Head of caudate nucleus (tissue), 42 donors: ENCODE data around the gene IFI27L1.

Experiments
- DNase-seq, 42 donors: peaks; one replicate each; pipeline versions ENCODE4 v3.0.0 to v3.0.0-alpha.2; 2020 to 2021; ENCODE audit warnings: mixed read lengths in 7 of 42
- intact Hi-C: fragments of 100-400 bp; cut with DNase I; formaldehyde crosslinking; loops from one replicate; pipeline ENCODE4 v1.15.0; 2022

Gene IFI27L1

DNA sequence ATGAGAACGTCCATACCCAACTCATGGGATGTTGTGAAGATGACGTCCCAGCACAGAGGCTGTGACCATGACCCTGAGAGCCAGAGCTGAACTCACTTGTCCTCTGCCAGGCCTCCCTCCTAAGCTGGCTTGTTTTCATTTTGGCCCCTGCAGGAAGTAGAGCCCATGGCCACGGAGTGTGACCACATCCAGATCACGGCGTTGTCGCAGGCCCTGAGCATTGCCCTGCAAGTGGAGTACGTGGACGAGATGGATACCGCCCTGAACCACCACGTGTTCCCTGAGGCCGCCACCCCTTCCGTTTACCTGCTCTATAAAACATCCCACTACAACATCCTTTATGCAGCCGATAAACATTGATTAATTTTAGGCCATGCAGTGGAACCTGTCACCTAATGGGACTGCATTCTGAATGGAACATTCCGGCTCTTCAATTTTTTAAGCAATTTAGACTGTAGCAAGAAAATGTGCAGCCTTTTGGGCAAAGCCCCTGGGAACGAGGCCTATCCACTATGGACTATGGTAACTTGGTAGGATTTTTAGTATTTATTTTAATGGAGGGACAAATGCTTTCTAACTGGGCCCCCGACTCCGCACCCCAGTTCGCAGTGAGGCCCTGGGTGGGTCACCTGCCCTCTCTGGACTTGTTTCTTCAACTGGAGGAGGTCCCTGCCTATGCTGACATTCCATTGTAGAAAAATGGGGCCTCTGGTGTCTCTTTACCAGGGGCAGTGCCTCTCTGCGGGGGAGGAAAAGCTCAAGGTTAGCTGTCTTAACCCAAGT lies 35.4 kb upstream of the IFI27L1 start:
- peak in 13 of 42 donors; percentile 7 to 42 (median 10) for DNase-seq
- intact Hi-C loops: no loop called here

DNA sequence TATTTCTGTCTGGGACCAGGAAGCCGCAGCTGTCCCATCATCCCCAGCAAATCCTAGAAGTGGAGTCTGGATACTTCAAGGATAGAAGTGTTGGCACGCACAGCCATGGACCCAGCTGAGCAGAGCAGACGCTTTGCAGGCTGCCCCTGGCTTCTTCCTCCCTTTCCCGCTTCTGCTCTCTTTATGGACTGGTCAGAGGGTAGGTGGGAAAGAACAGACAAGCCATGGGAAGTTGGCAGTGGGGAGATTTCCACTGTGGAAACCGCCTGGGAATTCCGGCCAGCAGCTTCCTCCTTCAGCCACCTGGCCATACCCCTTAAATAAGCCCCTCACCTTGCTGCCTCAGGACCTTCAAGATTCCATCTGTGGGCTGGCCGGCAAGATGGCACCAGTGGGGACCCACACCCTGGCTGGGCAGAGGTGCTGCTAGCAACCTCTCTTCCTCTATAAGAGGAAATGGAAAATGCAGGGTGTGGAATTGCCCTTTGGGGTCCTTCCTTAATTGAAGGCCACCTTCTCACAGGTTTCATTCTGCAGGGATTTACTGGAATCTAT lies 34.3 kb upstream of the IFI27L1 start:
- intact Hi-C loops: no loop called here
- DNase-seq: peak in 16 of 42 donors; percentile 2 to 34 (median 11)

DNA sequence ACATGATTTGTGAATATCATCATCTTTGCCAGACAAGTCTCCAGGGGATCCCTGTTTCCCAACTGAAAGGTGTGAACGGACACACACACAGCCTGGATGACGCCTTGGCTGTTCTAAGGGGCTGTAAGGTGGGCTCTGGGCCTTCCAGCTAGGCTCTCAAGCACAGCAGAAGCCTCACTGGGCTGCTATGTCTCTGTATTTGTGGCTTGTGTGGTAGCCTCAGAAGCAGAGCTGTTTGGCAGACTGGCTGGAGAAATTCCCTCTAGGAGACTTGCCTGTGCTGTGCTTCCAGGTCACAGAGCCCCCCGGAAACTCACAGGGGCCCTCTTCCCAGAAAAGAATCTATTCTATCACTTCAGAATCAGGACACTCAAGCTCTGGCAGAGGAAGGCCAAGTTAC lies 33.5 kb upstream of the IFI27L1 start:
- peak in 16 of 42 donors; percentile 2 to 35 (median 12) for DNase-seq
- intact Hi-C loops: no loop called here

DNA sequence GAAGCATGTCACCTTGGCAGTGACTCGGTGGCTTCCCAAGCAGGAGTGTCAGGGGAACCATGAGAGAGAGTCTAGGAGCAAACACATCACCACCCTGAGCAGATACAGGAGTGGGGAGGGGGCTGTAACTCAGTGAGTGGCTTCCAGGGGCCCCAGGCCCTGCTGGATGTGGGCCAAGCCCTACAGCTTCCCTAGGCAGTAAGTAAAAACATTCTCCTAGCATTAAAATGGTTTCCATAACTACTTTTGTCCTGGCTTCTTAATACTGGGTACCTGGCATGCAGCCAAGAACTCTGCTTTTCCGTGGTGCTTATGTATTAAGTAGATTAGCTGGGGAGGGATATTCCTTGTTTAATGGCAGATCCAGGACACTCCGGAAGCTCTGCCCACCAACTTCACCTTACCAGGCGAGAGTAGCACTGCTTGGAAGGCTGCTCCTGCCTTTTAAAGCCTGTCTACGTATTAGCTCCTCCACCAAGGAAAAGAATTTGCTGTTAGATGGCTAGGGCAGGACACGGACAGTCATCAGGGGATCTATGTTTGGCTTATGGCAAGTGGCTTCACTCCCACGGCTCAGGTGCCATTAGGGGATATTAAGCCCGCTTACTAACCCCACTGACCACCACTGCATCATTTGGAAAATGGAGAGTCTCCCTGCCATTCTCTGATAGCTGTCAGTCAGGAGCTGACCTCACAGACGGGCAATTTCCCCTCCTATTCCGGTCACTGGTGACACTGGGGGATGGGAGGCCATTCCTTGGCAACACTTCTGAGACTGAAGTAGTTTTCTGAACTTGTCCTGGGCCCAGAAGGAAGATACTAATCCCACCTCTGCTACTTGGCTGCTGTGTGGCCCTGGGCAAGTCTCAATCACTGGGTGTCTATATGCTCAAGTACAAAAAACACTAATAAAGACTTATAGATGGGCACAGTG lies 32.2 kb upstream of the IFI27L1 start:
- intact Hi-C loops: no loop called here
- peak in 15 of 42 donors; percentile 3 to 66 (median 25) for DNase-seq

DNA sequence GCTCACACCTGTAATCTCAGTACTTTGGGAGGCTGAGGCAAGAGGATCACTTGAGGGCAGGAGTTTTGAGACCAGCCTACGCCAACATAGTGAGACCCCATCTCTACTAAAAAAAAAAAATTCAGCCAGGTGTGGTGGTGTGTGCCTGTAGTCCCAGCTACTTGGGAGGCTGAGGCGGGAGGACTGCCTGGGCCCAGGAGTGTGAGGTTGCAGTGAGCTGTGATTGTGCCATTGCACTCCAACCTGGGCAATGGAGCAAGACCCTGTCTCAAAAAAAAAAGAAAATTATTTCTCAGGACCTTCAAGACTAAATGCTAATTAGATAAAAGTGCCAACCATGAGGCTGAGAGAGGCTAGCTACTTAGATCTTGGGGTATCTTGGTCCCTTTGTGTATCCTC lies 31.5 kb upstream of the IFI27L1 start:
- intact Hi-C loops: no loop called here
- peak in 5 of 42 donors; percentile 2 to 13 (median 3) for DNase-seq

DNA sequence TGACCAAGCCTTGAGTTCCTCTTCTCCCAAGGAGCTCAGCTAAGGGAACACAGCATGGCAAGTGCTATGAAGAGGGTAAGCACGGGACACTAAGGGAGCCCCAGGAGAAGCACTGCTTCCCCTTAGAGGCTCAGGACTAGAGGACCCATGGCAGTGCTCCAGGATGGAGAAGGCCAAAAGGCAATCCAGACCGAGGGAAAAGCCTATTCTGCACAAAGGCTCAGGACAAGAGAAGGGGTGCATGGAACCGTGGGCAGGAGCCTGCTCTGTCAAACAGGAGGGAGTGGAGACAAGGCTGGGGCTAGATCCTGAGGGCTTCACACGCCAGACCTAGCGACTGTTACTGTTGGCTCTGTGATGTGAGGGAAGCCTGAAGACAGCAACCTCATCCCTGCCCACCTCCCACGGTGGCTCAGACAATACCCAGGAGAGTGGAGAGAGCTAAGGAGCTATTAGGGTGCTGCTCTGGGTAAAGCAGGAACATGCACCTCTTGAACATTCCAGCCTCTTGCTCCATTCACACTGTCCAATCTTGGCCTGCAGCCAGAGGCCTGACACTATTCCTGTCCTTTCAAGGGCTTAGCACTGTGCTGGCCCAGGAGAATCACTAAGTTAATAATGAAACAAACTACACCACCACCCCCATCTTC lies 30.8 kb upstream of the IFI27L1 start:
- intact Hi-C loops: no loop called here
- peak in 15 of 42 donors; percentile 1 to 57 (median 14) for DNase-seq

DNA sequence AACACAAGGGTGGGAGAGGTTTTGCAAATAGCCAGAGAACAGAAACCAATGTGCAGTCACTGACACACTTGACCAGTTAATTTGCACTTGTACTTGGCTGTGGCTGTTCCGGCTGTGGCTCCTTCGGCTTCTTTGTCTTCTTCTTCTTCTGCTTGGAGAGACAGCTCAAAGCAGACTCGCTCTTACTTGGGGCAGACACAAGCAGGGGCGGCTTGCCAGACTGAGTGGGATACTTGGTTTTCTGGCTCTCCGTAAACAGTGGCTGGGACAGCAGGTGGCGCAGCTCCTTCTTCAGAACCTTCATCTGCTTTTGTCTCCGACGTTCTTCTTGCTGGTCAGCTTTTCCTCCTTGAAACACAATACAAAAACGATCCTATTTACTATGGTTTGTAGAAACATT lies 30.0 kb upstream of the IFI27L1 start:
- peak; percentile 50 to 90 (median 78) for DNase-seq

DNA sequence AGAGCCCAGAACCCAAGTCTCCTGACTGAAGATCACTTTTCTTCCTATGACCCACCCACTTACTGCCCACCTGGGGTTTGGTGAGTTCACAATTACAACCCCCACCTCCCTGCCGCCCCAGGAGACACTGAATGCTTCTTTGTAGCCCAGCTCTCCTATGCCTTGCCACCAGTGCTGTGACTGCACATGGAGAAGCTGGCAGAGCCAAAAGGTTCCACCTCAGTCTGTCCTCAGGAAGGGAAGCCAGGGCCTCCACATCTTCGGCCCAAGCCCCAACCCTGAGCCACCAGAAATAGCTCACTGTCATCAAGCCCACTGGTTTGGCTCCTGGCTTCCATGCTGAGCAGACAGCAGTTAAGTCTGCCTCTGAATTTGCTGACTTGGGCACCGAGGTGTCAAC lies 29.3 kb upstream of the IFI27L1 start:
- DNase-seq: peak in 12 of 42 donors; percentile 0 to 40 (median 10)
- intact Hi-C loops: no loop called here

More for the DNA sequence above, 30.0 kb upstream of the IFI27L1 start:
- intact Hi-C loops: no loop called here

DNA sequence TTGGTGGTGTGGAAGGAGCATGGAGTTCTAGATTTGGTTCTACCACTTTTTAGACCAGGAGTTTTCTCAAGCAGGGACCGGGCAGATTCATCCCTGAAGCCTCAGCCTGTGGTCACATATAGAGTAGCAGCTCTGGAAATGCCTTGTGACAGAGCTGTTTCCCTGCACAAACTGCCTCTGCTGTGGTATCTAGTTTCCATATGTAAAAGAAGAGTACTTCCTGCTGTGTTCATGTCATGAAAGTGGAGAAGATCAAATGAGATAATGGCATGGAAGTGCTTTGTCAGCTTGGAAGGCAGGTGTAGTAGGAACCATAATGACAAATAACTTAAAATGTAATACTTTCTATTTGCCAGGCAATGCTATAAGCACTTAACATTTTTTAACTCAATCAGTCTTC lies 28.9 kb upstream of the IFI27L1 start:
- peak in 5 of 42 donors; percentile 1 to 34 (median 10) for DNase-seq
- intact Hi-C loops: no loop called here

DNA sequence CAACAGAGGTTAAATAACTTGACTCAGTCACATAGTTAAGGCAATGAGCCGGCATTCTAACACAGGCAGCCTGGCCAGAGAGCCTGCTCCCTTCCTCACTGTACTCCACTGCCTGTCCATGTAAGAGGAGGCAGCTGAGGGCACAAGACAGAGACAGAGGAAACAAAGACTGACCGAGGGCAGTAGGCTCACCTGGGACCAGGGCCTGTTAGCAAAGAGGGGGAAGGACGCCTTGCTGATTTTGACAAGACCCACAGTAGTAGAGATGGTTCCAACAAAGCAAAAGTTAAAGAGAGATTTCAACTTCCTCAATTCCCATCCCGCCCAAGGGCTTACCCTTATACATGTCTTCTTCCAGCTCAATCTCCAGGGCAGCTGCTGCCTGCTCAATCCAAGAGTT lies 28.4 kb upstream of the IFI27L1 start:
- intact Hi-C loops: no loop called here
- peak in 7 of 42 donors; percentile 0 to 24 (median 7) for DNase-seq

DNA sequence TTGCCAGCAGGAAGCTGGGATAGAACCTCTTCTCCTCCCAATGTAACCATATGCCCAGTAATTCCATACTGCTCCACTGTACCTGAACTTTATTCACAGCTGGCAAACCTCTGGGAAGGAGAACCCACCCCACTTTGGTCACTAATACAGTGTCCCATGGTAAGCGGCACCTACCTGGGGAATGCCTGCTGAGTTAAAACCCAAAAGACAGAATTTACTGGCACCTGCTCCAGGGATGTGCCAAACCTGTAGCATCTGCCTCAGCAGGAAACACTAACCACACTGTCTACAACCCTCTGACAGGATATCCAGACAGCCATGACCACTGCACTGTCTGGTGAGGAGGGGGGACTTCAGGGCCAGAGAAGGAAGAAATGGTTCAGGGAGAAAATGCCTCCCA lies 26.7 kb upstream of the IFI27L1 start:
- intact Hi-C loops: no loop called here

DNA sequence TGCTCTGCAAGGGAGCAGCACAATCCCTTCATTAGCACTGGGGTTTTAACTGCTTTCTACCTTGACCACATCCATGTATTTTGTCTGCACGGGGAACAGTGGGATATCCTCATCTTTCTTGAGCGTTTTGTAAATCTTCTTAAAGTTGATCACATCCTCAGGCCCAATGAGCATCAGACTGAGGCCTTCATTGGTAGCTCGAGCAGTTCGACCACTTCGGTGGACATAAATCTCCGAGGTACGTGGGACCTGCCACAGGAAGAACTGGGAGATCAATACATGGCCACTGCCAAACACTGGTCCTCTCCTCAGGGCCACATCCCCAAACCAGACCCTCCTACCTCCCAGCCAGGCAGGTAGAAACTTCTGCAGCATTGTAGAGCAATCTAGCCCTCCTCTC lies 26.2 kb upstream of the IFI27L1 start:
- peak in 5 of 42 donors; percentile 6 to 33 (median 15) for DNase-seq
- intact Hi-C loops: no loop called here

More for the DNA sequence above, 26.7 kb upstream of the IFI27L1 start:
- DNase-seq: peak in 4 of 42 donors; percentile 0 to 29 (median 6)

DNA sequence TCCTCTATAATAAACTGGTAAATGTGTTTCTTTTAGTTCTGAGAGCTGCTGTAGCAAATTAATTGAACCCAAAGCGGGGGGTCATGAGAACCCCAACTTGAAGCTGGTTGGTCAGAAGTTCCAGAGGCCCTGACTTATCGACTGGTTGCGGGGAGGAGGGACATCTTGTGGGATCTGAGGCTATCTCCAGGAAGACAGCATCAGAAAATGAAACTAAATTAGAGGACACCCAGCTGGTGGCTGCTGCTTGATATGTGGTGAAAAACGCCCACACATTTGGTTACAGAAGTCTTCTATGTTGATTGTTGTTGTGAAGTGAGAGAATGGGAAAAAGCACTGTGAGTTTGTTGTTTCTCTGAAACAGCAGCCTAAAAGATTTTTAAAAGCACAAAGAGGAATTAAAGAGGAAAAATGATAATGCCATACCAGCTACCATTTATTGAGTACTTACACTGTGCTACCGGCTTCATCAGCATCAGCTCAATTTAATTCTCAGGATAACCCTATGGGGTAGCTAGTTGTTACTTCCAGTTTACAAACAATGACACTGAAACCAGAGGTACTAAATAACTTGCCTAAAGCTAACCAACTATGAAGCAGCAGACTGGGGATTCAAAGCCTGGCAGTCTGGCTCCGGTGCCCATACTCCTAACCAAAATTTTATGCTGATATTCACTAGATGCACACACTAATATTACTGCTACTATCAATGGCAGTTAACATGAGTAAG lies 24.4 kb upstream of the IFI27L1 start:
- peak in 8 of 42 donors; percentile 0 to 29 (median 10) for DNase-seq
- intact Hi-C loops: no loop called here

DNA sequence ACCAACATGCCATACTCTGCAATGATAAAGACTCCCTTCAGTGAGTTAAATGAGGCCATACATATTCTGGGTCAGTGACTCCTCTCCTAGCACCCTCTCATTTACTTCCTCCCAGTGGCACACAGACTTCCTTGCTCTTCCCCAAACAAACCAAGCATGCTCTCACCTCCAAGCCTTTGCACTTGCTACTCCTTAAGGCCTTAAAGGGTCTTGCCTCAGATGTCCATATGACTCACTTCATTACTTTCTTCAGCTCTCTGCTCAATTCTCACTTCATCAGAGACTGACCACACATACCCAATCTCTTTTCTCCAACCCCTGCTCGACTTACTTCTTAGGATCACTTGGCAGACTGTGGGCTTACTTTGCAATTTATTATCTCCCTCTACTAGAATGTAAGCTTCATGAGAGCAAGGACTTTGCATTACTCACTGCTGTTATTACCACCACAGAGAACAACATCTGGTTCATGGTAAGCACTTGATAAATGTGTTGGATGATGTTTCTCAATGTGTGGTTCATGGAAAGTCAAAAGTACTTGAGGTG lies 22.9 kb upstream of the IFI27L1 start:
- intact Hi-C loops: no loop called here
- DNase-seq: no peak

DNA sequence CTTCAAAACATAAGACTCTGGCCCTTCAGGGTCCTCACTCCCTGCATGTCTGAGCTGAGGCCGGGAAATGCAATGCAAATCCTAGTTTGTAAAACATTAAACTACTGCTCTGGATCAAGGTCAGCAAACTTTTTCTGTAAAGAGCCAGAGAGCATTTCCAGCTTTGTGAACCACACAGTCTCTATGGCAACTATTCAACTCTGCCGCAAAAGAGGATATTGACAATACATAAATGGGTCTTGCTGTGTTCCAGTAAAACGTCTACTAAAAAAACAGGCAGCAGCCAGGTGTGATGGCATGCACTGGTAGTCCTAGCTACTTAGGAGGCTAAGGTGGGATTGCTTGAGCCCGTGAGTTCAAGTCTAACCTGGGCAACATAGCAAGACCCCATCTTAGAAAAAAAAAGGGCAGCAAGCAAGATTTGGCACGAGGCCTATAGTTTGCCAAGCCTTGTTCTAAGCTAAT lies 22.4 kb upstream of the IFI27L1 start:
- intact Hi-C loops: no loop called here
- peak in 3 of 42 donors; percentile 5 to 36 (median 33) for DNase-seq

DNA sequence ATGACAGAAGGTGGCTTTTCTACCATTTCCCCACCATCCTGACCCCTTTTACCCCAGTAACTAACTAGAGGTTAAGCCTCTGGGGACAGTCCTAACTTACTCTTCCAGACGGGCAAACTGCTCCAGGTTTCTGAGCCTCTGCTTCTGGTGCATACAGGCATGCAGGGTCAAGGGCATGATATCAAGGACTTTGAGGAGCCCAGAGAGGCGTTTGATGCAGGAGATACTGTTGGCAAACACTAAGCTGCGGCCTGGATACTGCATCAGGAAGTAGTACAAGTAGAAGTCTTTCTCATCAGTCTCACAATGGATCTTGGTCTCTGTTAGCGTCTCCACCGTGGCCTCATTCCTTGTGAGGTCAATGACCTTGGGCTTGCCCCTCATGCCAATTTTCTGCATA lies 21.1 kb upstream of the IFI27L1 start:
- intact Hi-C loops: no loop called here
- no peak for DNase-seq

DNA sequence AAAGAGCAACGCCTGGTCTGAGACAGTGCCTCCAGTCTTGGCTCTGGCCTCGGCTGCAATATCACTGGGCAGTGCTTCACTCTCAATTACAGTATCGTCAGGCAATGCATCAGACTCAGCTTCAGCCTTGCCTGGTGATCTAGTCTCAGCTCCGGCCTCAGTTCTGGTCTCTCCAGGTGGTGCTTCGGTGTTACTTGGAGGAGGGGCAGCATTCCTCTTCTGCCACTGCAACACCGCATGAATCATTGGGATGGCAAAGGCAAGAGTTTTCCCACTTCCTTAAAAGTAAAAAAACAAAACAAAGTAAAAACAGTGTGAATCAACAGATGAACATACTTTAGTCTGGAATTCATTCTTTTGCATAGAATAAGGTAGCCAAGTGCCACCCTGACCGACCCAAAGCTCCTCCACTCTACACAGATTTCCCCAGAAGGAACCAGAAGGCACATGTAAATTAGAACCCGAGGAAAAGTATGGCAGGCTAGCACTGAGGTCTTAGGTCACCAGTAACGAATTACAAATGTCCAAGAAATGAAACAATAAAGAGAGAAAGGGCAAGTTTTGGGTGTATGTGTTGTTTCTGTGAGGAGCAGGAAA lies 18.7 kb upstream of the IFI27L1 start:
- peak in 2 of 42 donors; percentile 38 to 43 for DNase-seq
- intact Hi-C loops: no loop called here
